NK-92 (cell line): Measurements from ENCODE around the gene SCAMP3.

Experiments
- DNase-seq: peaks from one replicate; lab custom pipeline; 2025; ENCODE audit not compliant: unreplicated experiment; lab: John Stamatoyannopoulos, UW

The SCAMP3 gene

DNA sequence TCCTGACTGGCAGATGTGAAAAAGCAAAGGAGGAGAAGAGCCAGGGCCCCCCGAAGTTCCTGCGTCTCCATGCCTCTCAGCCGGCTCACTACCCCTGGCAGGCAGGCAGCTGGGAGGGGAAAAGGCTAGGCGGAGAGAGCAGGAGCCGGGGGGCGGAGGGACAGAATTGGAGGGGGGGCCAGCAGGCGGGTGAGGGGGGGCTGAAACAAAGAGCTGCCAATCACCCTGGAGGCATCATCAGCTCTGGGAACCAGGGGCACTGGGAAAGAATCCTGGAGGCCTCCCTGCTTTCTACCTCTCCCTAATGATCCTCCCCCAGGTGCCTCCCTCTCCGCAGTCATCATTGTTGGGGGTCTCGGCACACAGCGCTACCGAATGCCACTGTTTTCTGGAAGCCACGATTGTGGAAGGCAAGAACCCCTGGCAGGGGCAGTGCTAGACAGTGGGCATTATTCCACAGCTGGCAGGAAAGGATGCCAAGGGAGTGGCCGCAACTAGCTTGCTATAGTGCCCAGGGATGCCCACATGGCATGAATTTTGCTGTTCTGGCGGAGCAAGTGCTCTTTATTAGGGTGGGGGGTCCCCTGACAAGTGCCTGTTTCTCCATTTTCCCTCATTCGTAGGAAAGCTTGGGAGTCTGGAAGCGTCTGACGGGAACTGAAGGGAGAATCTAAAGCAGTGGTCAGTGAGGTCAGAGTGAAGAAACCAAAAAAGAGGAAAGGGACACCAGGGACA is 54.2 kb downstream of the SCAMP3 start, which contains the start of gene THBS3:
THBS3 (minus strand) TSS at position 92 of the 735 bp plus-strand sequence; CDS start at position 71, 21 bp downstream.
- no peak for DNase-seq

DNA sequence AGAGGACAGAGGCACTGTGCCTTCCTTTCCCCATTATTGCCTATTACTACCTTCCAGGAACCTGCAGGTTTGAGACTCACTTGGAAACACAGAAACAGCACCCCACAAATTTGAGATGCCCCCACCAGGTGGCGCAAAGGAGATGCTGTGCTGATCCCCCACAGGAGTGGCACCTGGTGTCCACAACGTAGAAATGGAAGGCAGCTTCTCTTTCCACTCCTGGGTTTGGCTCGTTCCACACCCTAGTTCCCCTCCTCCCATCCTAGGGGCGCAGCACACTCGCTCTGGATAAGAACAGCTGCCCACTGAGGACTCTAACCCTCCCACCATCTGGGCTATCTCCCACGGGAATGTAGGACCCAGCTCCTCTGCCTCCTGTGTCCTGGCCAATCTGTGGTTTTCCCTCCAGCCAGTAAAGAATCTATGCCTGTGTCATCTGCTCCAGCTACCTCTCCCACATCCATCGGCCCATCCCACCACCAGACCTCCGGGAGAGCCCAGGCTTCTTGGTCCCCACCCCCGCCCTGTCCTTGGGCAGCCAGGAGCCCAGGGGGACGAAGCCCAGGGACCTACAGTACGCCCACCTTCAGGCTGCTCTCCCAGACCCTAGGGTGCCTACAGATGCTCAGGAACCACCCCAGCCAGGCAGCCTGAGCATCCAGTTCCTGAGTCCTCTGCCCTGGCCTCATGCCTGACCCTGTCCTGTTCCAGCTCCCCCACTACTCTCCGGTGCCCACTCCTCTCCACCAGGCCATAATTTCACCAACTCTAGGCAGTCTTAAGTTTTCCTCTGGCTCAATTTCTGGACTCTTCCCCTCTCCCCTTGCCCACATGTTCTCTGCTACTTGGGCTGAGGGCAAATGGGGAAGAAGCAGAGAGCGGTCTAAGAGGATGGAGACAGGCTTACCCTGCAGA is 55.0 kb downstream of the SCAMP3 start:
- DNase-seq, result peak; percentile 8
